Subcutaneous abdominal adipose tissue (tissue), 5 donors: ENCODE results near the gene FAM162A.

ENCODE experiments used
- H3K27ac ChIP-seq: one replicate; pipeline ENCODE4 v1.7.0; 2013; ENCODE audit warnings: low read depth, mild to moderate bottlenecking, inconsistent platforms, low read length, moderate library complexity
- H3K27me3 ChIP-seq, 5 donors: one replicate each; pipeline ENCODE4 v1.7.0; 2013; ENCODE audit warnings: low read length in 5 of 5, inconsistent platforms in 1 of 5; ENCODE audit not compliant: control insufficient read depth in 5 of 5, insufficient read depth in 4 of 5
- H3K36me3 ChIP-seq, 5 donors: one replicate each; pipeline ENCODE4 v1.7.0; 2013; ENCODE audit warnings: low read length in 5 of 5; ENCODE audit not compliant: control insufficient read depth in 5 of 5, insufficient read depth in 5 of 5
- H3K4me1 ChIP-seq, 5 donors: one replicate each; pipeline ENCODE4 v1.7.0; 2013; ENCODE audit warnings: low read length in 5 of 5, mild to moderate bottlenecking in 3 of 5, moderate library complexity in 1 of 5; ENCODE audit not compliant: control insufficient read depth in 5 of 5, insufficient read depth in 5 of 5
- H3K4me3 ChIP-seq, 5 donors: one replicate each; pipeline ENCODE4 v1.7.0; 2013; ENCODE audit warnings: low read length in 5 of 5, low read depth in 1 of 5
- H3K9ac ChIP-seq, 5 donors: one replicate each; pipeline ENCODE4 v1.7.0; 2013; ENCODE audit warnings: low read length in 5 of 5, mild to moderate bottlenecking in 4 of 5, moderate library complexity in 3 of 5
- H3K9me3 ChIP-seq, 5 donors: one replicate each; pipeline ENCODE4 v1.7.0; 2013; ENCODE audit warnings: low read length in 5 of 5; ENCODE audit not compliant: control insufficient read depth in 5 of 5
- donor health status: healthy.
- donor health status: healthy.
- donor health status: healthy.
- donor health status: healthy.
- donor health status: healthy.

FAM162A gene

GRCh38 chr3:122396511-122396910, 12.5 kb downstream of the FAM162A start:
- peaks cover 0 to 5% (median 0%) of the 10 kb centered on the region in 5 donors for H3K36me3 ChIP-seq
- H3K27me3 ChIP-seq = no peaks in the 10 kb centered on the region
- H3K9me3 ChIP-seq = no peaks in the 10 kb centered on the region
- H3K27ac ChIP-seq = no peak overlapping the region
- no peak overlapping the region for H3K9ac ChIP-seq
- peaks cover 0 to 3% (median 0%) of the 10 kb centered on the region in 5 donors for H3K4me1 ChIP-seq
- H3K4me3 ChIP-seq = no peak overlapping the region

DNA sequence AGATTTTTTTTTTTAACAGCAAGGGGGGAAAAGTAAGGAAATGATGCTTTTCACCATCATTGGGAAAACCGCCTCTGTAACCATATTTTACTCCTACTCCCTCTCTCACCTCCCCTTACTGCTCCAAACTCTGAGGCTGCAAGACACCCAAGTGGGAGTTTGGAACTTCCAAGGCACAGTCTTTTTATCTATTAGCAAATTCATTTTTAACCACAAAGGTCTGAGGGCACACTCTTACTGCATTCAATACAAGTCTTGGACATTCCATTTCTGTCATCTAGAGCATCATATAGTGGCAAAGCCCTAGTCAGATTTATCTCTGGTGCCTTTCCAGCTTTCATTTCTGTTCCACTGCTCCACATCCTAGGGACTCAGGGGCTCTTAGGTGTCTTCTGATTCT, 13.2 kb downstream of the FAM162A start:
- peaks cover 0 to 3% (median 0%) of the 10 kb centered on the region in 5 donors for H3K4me1 ChIP-seq
- no peak overlapping the region for H3K4me3 ChIP-seq
- no peak overlapping the region for H3K27ac ChIP-seq
- peaks cover 0 to 5% (median 0%) of the 10 kb centered on the region in 5 donors for H3K36me3 ChIP-seq
- no peak overlapping the region for H3K9ac ChIP-seq
- no peaks in the 10 kb centered on the region for H3K9me3 ChIP-seq
- H3K27me3 ChIP-seq = no peaks in the 10 kb centered on the region

GRCh38 chr3:122398920-122399319, 14.9 kb downstream of the FAM162A start:
- H3K4me1 ChIP-seq = no peaks in the 10 kb centered on the region
- H3K9me3 ChIP-seq = no peaks in the 10 kb centered on the region

GRCh38 chr3:122403489-122403888, 19.5 kb downstream of the FAM162A start:
- H3K9ac ChIP-seq = no peak overlapping the region
- peaks cover 0 to 8% (median 0%) of the 10 kb centered on the region in 5 donors for H3K4me1 ChIP-seq
- H3K27ac ChIP-seq = no peak overlapping the region
- no peaks in the 10 kb centered on the region for H3K27me3 ChIP-seq
- no peaks in the 10 kb centered on the region for H3K9me3 ChIP-seq
- peaks cover 23 to 34% (median 31%) of the 10 kb centered on the region in 5 donors for H3K36me3 ChIP-seq
- H3K4me3 ChIP-seq = no peak overlapping the region

More at GRCh38 chr3:122398920-122399319, 14.9 kb downstream of the FAM162A start:
- Histone ChIP-seq H3K27me3 (no peaks in the 10 kb centered on the region), H3K36me3 (peaks cover 6 to 10% (median 7%) of the 10 kb centered on the region in 5 donors), H3K4me3 (no peak overlapping the region), H3K27ac (no peak overlapping the region), H3K9ac (no peak overlapping the region)

DNA sequence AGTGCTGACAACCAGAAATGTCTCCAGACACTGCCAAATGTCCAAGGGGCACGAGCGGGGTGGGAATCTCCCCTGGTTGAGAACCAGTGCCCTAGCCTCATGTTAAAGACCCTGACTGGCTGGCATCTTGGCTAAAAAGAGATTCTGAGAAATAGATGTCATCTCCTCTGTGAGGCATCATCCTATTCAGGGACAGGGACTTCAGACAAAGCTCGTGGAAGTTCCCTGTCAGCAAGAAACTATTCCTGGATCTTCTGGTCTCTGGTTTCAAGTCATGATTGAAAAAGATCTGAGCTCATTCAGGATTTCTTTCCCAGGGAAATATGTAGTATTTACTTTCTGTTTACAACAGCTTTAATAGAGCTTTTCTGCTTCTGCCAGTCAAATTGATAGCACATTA, 21.0 kb downstream of the FAM162A start:
- no peaks in the 10 kb centered on the region for H3K27me3 ChIP-seq
- H3K27ac ChIP-seq = no peak overlapping the region
- H3K9me3 ChIP-seq = no peaks in the 10 kb centered on the region
- H3K9ac ChIP-seq = peak overlapping the region in 1 of 5 donors; percentile 43
- no peak overlapping the region for H3K4me3 ChIP-seq
- peaks cover 23 to 45% (median 36%) of the 10 kb centered on the region in 5 donors for H3K36me3 ChIP-seq
- H3K4me1 ChIP-seq = peaks cover 0 to 8% (median 0%) of the 10 kb centered on the region in 5 donors

DNA sequence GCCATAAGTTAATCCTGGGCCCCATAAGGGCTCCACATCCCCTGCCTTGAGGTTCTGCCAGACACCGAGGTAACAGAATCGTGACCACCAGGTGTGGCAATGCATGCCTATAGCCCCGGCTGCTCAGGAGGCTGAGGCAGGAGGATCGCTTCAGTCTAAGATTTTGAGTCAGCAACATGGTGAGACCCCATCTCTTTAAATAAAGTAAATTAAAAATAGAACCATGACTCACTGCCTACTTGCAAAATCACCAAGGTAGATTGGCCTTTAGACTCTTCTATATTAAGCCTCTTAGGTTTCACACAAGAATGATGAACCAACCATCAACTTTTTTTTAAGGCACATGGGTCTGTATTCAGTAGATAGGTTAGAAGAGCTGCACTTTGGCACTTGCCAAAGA, 22.2 kb downstream of the FAM162A start:
- Histone ChIP-seq H3K9ac (no peak overlapping the region), H3K4me1 (peaks cover 0 to 8% (median 0%) of the 10 kb centered on the region in 5 donors), H3K27me3 (no peaks in the 10 kb centered on the region), H3K4me3 (no peak overlapping the region), H3K27ac (no peak overlapping the region), H3K36me3 (peaks cover 23 to 54% (median 40%) of the 10 kb centered on the region in 5 donors), H3K9me3 (no peaks in the 10 kb centered on the region)

DNA sequence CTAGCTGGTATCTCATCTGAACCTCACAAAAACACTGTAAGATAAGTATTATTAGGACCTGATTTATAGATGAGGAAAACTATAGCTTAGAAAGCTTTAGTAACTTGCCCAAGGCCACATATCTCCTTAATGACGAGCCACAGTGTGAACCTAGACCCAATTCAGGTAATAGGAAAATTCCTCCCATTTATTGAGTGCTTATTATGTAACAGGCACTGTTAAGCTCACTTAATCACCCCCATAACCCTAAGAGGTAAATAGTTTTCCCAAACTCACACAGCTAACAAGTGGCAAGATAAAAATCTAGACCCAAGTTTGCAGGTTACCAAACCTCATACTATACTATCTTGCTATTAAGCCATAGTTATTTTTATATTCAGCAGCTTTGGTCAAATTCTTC, 24.0 kb downstream of the FAM162A start:
- Histone ChIP-seq H3K27me3 (no peaks in the 10 kb centered on the region), H3K9ac (no peak overlapping the region), H3K27ac (no peak overlapping the region), H3K36me3 (peaks cover 23 to 51% (median 43%) of the 10 kb centered on the region in 5 donors), H3K4me1 (peaks cover 0 to 8% (median 0%) of the 10 kb centered on the region in 5 donors), H3K4me3 (no peak overlapping the region), H3K9me3 (no peaks in the 10 kb centered on the region)

- H3K9ac ChIP-seq = peak overlapping the region in 2 of 5 donors; percentile 22 to 39
- peaks cover 0 to 8% (median 4%) of the 10 kb centered on the region in 5 donors for H3K4me1 ChIP-seq
- H3K27me3 ChIP-seq = no peaks in the 10 kb centered on the region
- H3K4me3 ChIP-seq = peak overlapping the region in 3 of 5 donors; percentile 19 to 38 (median 30)
- H3K27ac ChIP-seq = no peak overlapping the region
- H3K36me3 ChIP-seq = peaks cover 12 to 42% (median 38%) of the 10 kb centered on the region in 5 donors
- no peaks in the 10 kb centered on the region for H3K9me3 ChIP-seq
Measured at GRCh38 chr3:122409446-122409845, 25.5 kb downstream of the FAM162A start.

DNA sequence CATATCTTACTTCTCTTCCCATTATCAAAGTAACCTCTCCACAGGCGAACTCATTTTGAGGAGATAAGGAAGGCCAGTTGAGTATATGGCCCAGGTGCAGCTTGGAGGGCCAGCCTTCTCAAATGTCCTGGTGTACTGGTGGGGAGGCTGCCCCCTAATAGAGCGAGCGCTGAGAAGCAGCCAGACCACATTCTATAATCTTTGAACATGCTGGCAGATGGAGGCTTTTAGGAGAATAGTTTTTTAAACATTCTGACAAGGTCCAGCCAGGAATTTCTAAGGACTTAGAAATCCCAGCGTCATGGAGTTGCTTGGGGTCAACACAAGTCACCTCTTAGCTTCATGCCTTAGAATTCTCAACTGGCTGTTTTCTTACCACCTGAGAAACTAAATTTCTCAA, 26.1 kb downstream of the FAM162A start:
- H3K4me3 ChIP-seq = no peak overlapping the region
- H3K9ac ChIP-seq = no peak overlapping the region
- H3K4me1 ChIP-seq = peaks cover 0 to 15% (median 7%) of the 10 kb centered on the region in 5 donors
- H3K27me3 ChIP-seq = no peaks in the 10 kb centered on the region
- H3K27ac ChIP-seq = no peak overlapping the region
- peaks cover 11 to 42% (median 38%) of the 10 kb centered on the region in 5 donors for H3K36me3 ChIP-seq
- no peaks in the 10 kb centered on the region for H3K9me3 ChIP-seq

DNA sequence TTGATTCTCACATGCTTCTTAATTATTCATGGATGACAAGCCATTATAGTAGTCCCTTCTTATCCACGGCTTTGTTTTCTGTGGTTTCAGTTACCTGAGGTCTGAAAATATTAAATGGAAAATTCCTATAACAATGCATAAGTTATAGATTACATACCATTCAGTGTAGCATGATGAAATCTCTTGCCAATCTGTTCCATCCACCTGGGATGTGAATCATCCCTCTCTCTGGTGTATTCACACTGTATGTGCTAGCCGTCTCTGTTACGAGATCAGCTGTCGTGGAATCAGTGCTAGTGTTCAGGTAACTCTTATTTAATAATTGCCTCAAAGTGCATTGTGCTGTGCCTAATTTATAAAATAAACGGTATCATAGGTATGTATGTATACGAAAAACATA, 26.7 kb downstream of the FAM162A start:
- Histone ChIP-seq H3K36me3 (peaks cover 7 to 39% (median 35%) of the 10 kb centered on the region in 5 donors), H3K27ac (no peak overlapping the region), H3K9ac (no peak overlapping the region), H3K4me1 (peaks cover 0 to 20% (median 12%) of the 10 kb centered on the region in 5 donors), H3K27me3 (no peaks in the 10 kb centered on the region), H3K9me3 (no peaks in the 10 kb centered on the region), H3K4me3 (no peak overlapping the region)
